Left ventricle myocardium superior (tissue), 1 donor: ENCODE data around the gene WFIKKN2. TPM values are rescaled to one million over a fixed set of nuclear protein-coding genes. Genes with fewer than 3 reads are reported as not detected.

ENCODE experiments used
- ATAC-seq: fragments of 200-7000 bp; cut with Tn5 transposase; one replicate; pipeline ENCODE4 v1.9.1; 2020; ENCODE audit warnings: mild to moderate bottlenecking, moderate library complexity
- DNase-seq: peaks from one replicate; pipeline ENCODE4 v3.0.0-alpha.2; 2020
- intact Hi-C: fragments of 100-400 bp; cut with micrococcal nuclease; formaldehyde crosslinking; loops from one replicate; pipeline ENCODE4 v1.11.0; 2022
- total RNA-seq: library from RNA; stranded (reverse); fragmentation: NEBNext Ultra II Directional; extraction: Animal tissue kit (Norgen Biotek cat#: 25700); gene quantifications from one replicate; pipeline ENCODE4 v1.2.1, GENCODE V29; 2021
- donor health status: DM: no; HTN: yes; CAD: no; lungs with severe emphysema.

Gene WFIKKN2
- total RNA-seq, 1 donor from 2014 or later: 0.07 TPM

- ATAC-seq (no peak), DNase-seq (no peak)
- intact Hi-C loops: no loop called here
These were observed 3.0 kb upstream of the WFIKKN2 start for GRCh38 chr17:50832267-50832863.

DNA sequence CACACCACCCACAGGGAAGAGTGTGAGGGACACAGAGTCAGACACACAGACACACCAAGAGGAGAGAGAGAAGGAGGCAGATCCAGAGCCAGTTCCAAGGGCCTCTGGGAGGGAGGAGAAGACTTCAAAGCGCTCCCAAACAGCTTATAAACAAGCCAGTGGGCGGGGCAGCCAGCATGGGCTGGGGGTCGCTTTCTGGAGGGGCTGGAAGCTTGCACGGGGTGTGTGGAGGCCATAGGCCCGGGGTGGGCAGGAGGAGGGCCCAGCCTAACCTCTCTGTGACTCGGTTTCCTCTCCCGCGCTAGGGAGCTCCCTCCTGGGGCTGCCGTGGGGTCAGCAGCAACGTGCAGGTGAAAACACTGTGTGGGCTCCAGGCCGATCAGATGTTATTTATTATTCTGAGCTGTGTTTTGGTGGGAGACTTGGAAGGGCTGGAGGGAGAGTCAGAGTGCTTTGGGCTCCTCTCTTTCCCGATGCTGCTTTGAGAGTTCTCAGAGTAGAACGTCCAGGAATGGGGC is 2.5 kb upstream of the WFIKKN2 start:
- DNase-seq (no peak), ATAC-seq (no peak)
- intact Hi-C loops: no loop called here

DNA sequence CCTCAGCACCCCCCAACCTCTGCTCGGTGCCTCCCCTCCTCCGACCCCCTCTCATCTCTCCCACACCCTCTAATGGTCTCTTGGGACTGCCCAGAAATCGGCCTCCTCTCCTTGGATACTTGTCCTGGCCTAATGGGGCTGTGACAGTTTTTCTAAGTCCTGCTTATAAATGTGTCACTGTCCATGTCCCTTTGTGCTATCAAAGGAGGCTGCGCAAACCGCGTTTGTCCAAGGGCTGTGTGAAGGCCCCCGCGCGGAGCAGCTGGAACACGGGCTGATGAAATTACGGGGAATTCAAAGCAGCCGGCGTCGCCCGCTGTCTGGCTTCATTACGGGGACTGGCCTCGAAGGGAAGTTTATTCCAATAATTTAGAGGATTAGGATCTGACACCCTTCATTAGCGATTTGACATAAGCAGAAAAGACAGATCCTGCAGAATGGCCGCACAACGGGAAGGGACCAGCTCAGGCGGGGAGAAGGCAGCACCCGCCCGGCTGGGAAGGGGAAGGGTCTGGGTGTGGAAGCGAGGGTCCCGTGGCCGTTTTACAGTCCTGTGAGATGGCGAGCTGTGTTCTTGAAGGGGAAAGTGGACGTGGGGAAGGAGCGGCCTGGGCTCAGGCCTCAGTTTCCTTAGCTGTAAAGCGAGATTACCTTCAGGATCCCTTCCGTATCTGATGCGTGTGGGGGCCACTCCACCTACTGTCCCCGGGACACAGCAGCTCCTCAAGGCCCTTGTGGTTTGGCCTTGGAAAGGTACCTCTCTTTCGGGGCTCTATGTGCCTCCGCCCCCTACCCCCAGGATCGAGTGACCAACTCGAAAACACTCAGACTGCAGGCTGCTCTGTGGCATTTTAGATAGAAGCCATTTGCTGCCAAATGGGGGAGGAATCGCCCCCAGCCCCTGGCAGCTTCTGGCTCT is 1.6 kb upstream of the WFIKKN2 start:
- DNase-seq (no peak), ATAC-seq (no peak)
- intact Hi-C loops: no loop called here

- ATAC-seq: peak; percentile 25
- intact Hi-C loops: loop anchor here (5.0 kb wide), 1 partner anchor 47 kb away; no protein-coding TSS in a partner anchor
- DNase-seq: no peak
These were observed 721 bp upstream of the WFIKKN2 start for GRCh38 chr17:50834429-50835300.

- no peak for DNase-seq
- no peak for ATAC-seq
- intact Hi-C loops: loop anchor here (5.0 kb wide), 1 partner anchor 50 kb away; no protein-coding TSS in a partner anchor
These were observed 1.4 kb downstream of the WFIKKN2 start for GRCh38 chr17:50836826-50837225.

- intact Hi-C loops: loop anchor here (5.0 kb wide), 1 partner anchor 50 kb away; no protein-coding TSS in a partner anchor
- DNase-seq: no peak
- peak; percentile 50 for ATAC-seq
These were observed 2.0 kb downstream of the WFIKKN2 start for GRCh38 chr17:50837286-50837979.

DNA sequence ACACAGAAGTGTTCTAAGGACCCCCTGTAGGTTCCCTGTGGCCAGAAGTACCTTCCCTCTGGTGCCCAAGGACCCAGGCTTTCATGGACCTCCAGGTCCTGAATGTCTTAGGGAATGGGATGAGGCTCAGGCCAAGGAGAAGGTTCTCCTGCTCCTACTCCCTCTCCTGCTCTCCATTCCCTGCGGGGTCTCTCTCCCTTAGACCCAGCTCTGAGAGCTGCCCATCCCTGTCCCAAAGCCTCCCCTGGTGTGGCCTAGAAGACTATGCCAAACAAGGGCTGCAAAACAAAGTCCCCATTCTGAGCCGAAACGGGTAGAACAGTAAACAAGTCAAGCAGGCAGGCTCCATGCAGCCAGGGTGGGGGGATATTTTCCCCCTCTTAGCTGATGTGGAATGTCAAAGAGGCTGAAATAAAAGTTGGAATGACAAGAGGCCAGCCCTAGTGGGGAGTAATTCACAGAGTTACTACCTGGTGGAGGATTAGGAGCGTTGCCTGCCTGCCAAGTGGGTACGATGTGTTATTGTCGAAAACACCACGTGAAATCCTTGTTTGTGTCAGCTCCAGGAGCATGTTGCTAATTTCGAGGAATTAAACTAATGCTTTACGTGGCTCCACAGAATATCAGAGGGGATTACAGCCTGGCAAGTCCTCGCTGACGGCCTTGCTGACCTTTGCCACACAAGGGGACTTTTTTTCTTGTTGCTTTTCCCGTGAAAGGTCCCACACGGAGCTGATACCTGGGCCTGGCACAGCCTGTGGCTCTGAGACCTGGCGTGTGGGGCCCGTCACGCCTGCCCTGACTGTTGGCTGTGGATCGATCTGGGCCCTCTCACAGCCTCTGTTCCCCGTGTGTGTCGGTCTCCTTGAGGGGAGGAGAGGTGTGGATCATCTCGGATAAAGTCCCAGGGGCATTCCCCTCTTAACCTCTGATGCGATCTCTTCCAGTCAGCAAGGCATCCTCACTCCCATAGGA is 2.9 kb downstream of the WFIKKN2 start:
- DNase-seq (no peak), ATAC-seq (no peak)
- intact Hi-C loops: loop anchor here (5.0 kb wide), 1 partner anchor 51 kb away; no protein-coding TSS in a partner anchor

DNA sequence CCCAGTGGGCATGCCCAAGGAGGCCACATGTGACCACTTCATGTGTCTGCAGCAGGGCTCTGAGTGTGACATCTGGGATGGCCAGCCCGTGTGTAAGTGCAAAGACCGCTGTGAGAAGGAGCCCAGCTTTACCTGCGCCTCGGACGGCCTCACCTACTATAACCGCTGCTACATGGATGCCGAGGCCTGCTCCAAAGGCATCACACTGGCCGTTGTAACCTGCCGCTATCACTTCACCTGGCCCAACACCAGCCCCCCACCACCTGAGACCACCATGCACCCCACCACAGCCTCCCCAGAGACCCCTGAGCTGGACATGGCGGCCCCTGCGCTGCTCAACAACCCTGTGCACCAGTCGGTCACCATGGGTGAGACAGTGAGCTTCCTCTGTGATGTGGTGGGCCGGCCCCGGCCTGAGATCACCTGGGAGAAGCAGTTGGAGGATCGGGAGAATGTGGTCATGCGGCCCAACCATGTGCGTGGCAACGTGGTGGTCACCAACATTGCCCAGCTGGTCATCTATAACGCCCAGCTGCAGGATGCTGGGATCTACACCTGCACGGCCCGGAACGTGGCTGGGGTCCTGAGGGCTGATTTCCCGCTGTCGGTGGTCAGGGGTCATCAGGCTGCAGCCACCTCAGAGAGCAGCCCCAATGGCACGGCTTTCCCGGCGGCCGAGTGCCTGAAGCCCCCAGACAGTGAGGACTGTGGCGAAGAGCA is 4.4 kb downstream of the WFIKKN2 start:
- ATAC-seq (no peak), DNase-seq (no peak)
- intact Hi-C loops: loop anchor here (5.0 kb wide), 1 partner anchor 52 kb away; no protein-coding TSS in a partner anchor

DNA sequence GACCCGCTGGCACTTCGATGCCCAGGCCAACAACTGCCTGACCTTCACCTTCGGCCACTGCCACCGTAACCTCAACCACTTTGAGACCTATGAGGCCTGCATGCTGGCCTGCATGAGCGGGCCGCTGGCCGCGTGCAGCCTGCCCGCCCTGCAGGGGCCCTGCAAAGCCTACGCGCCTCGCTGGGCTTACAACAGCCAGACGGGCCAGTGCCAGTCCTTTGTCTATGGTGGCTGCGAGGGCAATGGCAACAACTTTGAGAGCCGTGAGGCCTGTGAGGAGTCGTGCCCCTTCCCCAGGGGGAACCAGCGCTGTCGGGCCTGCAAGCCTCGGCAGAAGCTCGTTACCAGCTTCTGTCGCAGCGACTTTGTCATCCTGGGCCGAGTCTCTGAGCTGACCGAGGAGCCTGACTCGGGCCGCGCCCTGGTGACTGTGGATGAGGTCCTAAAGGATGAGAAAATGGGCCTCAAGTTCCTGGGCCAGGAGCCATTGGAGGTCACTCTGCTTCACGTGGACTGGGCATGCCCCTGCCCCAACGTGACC is 5.0 kb downstream of the WFIKKN2 start:
- intact Hi-C loops: no loop called here
- ATAC-seq (no peak), DNase-seq (no peak)

DNA sequence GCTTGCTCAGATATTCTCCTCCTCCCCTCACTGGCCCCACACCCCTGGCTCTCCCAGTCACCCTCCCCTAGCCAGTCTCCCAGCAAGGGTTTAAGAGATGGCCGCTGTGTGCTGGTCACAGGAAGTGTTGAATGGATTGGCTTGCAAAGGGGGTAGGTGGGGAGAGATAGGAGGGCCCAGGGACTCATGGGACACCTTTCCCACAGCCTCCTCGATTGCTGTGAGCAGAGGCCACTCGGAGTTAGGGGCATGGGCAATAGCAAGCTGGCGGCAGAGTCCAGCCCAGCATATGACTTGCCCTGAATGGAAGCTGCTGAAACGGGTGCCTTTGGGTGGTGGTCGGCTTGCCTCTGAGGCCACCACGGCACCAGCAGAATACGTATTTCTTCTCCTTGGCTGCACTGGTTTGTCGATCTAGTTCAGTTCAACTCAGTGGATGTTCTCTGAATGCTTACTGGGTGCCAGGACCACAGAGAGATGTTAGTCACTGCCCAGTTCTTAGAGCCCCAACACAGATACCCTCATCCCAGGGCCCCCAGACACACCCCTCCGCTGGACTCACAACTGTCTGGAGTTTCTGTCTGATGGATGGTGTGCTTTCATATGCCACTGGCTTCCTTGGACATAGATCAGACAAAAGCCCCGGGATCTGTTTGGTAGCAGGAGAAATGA is 6.0 kb downstream of the WFIKKN2 start:
- ATAC-seq (no peak), DNase-seq (no peak)
- intact Hi-C loops: no loop called here

DNA sequence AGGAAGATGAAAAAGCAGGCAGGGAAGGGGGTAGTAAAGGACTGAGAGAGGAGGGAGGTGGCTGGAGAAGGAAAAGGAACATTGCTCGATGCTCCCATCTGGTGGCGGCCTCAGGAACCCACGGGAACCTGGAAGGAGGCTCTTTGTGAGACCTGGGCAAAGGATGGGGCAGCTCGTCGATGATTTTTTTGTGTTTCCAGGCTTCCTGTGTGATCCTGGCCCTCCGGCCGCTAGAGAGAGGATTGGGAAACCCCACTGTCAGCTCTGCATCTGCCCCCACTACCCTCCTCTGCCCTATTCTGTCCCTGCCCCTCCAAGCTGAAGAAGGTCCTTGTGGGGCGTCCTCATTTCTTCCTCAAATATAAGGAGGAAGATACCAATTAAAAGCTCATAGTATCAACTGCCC is 6.6 kb downstream of the WFIKKN2 start:
- ATAC-seq (peak; percentile 54), DNase-seq (peak; percentile 77)
- intact Hi-C loops: no loop called here

DNA sequence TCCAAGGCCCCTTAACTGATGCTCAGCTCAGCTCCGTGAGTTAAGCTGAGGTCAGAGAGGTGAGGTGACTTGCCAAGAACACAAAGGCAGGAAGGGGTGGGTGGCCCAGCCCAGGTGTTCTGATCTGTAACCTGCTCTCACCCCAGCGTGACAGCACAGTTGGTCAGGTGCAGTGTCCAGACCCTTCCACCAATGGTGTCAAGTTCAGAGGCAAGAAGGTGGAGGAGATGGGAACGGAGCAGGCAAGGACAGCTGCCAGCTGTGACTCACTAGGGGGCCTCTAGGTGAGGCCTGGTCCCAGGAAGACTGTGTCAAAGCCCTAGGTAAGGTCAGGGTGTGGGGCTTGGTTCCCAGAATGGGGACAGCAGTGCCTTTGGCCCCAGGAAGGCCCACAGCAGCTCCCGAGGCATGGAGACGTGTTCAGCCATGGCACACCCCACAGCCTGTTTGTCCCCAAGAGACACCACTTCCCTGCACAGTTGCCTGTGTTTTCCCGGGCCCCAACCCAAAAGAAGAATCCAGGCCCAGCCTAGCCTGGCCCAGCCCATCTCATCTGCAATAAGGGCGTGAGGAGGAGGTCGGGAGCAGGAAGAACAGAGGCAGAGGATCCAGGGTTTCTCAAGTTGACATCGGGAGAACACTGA is 7.2 kb downstream of the WFIKKN2 start:
- intact Hi-C loops: no loop called here
- no peak for DNase-seq
- no peak for ATAC-seq

- DNase-seq: no peak
- intact Hi-C loops: no loop called here
- no peak for ATAC-seq
These were observed 7.9 kb downstream of the WFIKKN2 start for GRCh38 chr17:50843150-50843905.

DNA sequence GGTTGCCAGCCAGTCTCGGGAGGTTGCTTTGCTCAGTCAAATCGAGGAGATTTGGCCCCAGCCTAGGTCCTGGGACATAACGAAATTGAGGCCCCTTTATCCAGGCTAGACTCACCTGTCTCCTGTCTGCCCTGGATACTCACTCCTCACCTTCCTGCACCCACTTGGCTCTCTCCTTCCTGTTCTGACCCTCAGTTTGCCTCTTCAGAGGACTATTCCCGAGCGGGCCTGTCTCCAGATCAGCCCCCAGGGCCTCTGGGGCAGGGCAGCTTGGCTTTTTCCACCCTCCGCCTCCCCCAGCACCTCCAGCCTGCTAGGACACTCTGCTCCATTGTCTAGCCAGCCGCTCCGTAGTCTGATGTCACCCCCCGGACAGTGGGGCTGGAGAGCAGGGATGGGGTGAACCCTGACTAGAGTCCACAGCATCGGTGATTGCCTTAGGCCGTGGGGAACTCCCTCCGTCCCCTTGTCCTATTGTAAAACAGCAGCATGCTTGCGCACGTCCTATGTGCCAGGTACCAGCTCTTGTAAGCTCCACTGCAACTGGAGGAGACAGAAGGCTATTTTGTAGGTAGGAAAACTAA is 8.8 kb downstream of the WFIKKN2 start:
- DNase-seq (no peak), ATAC-seq (no peak)
- intact Hi-C loops: no loop called here
